HTR-8/SVneo (cell line): ENCODE results near the gene KCTD5.

Experiments used
- DNase-seq: peaks from one replicate; pipeline ENCODE4 v3.0.0; 2011; ENCODE audit warnings: low spot score, mixed read lengths; ENCODE audit not compliant: insufficient read length
- FAIRE-seq: peaks from 2 replicates; lab custom pipeline; 2011; peaks lifted over from hg19 to GRCh38; lab: Jason Lieb, UNC

KCTD5 gene

GRCh38 chr16:2744711-2745110 lies 62.4 kb downstream of the KCTD5 start:
- FAIRE-seq (no peak), DNase-seq (no peak)

GRCh38 chr16:2745116-2745890 lies 63.0 kb downstream of the KCTD5 start:
- no peak for FAIRE-seq

DNA sequence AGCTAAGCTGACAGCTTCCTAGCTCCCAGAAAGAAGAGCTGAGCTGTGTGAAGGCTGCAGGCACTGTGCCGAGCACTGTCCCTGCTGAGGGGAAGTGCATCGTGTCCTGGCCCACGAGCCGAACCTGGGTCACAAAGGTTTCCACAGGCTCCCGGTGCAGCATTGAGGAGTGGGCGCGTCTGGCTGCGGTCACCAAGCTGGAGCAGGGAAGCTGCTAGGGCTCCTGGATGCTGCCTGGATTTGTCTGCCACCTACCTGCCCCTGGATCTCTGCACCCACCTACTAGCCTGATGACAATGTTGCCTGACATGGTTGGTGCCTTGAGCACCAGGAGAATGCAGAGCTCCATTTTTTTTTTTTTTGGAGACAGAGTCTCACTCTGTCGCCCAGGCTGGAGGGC lies 63.6 kb downstream of the KCTD5 start:
- FAIRE-seq, result no peak
- DNase-seq, result no peak

More at GRCh38 chr16:2745116-2745890, 63.0 kb downstream of the KCTD5 start:
- DNase-seq, result no peak

DNA sequence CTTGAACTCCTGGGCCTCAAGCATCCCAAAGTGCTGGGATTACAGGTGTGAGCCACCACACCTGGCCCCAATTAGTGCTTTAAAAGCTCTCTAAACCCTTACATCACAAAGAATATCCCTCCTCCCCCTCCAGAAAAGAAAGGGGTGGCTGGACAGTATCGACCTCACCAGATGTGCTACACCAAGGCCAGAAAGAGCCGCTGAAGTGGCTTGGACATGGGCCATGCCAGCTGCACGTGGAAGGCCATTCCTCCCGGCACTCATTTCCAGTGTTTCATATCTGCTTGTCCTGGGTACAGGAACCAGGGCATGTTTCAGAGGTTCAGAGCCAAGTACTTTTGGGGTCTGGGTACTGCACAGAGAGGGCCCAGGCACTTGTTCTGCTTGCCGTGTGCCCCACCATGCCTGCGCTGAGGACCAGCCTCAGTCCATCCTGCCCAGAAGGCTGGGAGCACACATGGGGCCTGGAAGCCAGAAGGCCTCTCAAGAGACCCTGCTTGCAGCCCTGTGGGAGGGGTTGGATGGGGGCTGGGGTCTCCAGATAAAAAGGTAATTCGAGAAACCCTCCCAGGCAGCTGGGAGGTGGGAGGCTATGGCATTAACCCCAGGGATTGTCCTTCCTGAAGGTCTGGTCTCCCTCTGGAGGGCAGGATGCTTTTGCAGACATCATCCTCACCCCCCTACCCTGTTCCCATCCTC lies 66.6 kb downstream of the KCTD5 start:
- no peak for FAIRE-seq
- DNase-seq, result no peak

- FAIRE-seq (no peak), DNase-seq (no peak)
These were observed 67.2 kb downstream of the KCTD5 start for GRCh38 chr16:2749476-2749875.

- DNase-seq, result no peak
- FAIRE-seq, result no peak
These were observed 67.6 kb downstream of the KCTD5 start for GRCh38 chr16:2749936-2750335.

GRCh38 chr16:2751577-2752034 lies 69.3 kb downstream of the KCTD5 start:
- peak; percentile 78 for DNase-seq
- no peak for FAIRE-seq

DNA sequence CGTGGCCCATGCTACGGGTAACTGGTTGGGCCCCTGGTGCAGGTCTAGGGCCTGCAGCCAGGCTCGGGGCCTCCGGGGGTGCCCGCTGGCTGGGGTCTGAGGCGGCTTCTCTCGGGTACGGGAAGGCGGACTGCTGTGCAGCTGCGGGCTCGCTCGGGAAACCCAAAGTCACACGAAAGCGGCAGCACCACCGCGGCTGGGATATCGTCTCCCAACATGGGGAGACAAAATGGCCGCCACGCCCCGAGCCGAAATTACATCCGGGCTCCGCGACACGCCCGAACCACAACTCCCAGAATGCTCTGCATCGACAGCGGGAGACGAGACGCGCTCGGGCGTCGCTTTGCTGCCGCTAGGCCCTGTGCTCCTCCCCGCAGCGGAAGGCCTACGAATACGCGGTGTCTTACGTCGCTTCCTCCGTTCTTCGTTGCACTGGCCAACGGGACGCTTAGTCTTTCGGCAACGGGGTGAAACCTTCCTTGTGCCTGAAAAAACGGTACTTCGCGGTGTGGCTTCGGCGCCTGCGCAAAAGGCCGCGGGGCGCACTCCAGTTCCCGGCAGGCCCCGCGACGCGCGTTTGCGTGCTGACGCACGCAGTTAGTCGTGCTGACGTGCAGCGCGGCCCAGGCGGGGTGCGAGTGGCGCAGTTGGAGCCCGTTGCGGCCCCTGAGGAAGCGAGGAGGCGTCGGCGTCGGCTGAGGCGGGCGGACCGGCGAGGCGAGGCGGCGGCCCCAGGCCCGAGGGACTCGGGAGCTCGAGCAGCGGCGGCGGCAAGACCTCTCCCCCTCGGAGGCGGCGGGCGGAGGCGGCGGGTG lies 69.9 kb downstream of the KCTD5 start, which contains the start of gene SRRM2:
Gene SRRM2 (plus strand): TSS at position 604 of the 815 bp plus-strand sequence. CDS start 3,727 bp downstream, outside the sequence.
- FAIRE-seq, result peak; percentile 49
- DNase-seq, result peak; percentile 96

DNA sequence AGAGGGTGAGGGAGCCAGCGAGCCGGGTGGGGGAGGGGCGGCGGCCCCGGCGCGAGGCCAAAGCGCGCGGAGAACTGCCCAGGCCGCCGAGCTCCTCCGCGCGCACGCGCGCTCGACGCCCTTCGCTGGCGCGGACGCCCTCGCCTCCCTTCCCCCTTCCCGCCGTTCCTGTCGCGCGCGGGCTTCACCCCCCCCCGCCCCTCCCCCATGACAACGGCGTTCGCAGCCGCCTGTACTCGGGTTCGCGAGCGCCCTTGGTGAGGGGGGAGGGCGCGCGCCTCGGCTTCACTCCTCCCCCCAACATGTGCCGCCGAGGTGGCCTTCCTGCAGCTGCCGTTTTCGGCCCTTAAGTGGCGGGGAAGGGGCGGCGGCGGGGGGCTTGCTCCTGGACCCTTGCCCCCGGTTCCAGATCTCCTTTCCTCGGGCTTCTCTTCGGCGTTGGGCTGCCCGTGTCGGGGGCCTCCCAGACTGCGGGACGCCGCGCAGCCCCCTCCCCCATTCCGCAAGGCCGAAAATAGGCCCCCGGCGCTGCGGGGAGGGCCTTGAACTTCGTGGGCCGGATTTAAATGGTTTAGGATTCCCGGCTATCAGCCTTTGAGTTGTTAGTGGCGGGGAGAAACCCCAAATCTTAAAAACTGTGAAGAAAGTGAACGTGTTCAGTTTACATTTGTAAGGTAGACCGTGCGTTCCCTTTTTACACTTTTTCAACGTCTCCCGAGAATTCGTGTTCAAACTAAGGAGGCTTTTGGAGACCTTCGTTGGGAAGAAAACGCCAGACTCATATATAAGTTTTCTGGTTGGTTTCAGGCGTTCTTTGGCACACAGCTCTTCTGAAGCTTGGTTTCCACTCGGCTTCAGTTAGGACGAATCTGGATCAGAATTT lies 70.8 kb downstream of the KCTD5 start:
- peak; percentile 73 for DNase-seq
- FAIRE-seq, result no peak

DNA sequence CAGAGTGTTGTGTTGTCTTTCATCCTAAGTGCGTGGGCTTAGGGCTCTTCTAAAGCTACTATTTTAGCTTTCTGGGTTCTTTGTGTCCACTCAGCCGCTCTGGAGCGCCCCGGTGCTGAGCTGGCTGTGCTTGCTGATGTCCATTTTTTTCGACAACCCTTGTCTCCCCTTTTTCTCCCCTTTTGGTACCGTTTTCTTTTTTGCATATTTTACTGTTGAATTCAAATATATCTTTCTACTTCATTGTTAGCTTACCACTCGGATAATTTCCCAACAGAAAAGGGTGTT lies 71.4 kb downstream of the KCTD5 start:
- FAIRE-seq, result no peak
- no peak for DNase-seq

DNA sequence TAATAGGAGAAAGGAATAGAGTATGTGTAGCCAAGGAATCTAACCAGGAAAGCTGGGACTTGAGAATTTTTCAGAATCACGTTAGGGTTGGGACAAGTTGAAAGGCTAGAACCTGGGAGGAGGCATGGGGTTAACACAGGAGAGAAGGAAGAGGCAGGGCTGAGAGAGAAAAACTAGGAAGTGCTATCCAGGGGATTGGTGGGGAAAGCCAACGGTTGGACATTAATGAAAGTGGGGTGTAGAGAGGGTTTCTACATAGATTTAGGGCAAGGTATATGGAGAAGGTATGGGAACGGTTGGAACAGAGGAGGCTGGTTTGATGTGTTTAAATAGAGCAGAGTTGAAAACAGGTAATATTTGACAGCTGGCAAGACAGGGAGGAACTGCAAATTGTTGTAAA lies 72.8 kb downstream of the KCTD5 start:
- DNase-seq, result no peak
- no peak for FAIRE-seq

GRCh38 chr16:2756288-2757015 lies 74.1 kb downstream of the KCTD5 start:
- DNase-seq (no peak), FAIRE-seq (no peak)

GRCh38 chr16:2757344-2757743 lies 75.0 kb downstream of the KCTD5 start:
- DNase-seq (no peak), FAIRE-seq (no peak)
